H1 (cell line): ENCODE measurements around the gene LRRC37A3. TPM values are rescaled to one million over a fixed set of nuclear protein-coding genes. Genes with fewer than 3 reads are reported as not detected.
A peak's percentile ranks its signal among the peaks of the same experiment; 100 is the strongest.

ENCODE experiments used
- CTCF ChIA-PET: fragments of 300-600 bp; sonication (Branson Sonifier 250); formaldehyde crosslinking; loops from one replicate; lab custom pipeline; 2021; ENCODE audit not compliant: partially characterized antibody; lab: Charles Lee
- POLR2A ChIA-PET: fragments of 300-600 bp; sonication (Branson Sonifier 250); formaldehyde crosslinking; loops from one replicate; lab custom pipeline; 2021; ENCODE audit warnings: inconsistent platforms; ENCODE audit not compliant: partially characterized antibody; lab: Charles Lee
- DNase-seq, 2 experiments: peaks; one replicate each; pipeline versions ENCODE4 v3.0.0 to v3.0.0-alpha.2; 2010 to 2022; ENCODE audit warnings: low spot score in 2 of 2, low read depth in 1 of 2, mixed read lengths in 1 of 2
- FAIRE-seq: peaks from 2 replicates; lab custom pipeline; 2011; peaks lifted over from hg19 to GRCh38; lab: Jason Lieb, UNC
- H2AFZ ChIP-seq: 2 replicates; pipeline ENCODE4 v1.8.1; 2012; ENCODE audit warnings: low read length, inconsistent platforms
- H2AK5ac ChIP-seq: 2 replicates; pipeline ENCODE4 v1.6.1; 2013; ENCODE audit warnings: low read depth, low read length
- H2BK120ac ChIP-seq: replicated peaks from 2 replicates; pipeline ENCODE3; 2013; ENCODE audit warnings: low read depth, low read length, inconsistent platforms
- H2BK12ac ChIP-seq: 2 replicates; pipeline ENCODE4 v1.6.1; 2013; ENCODE audit warnings: low read depth, low read length
- H2BK15ac ChIP-seq: 2 replicates; pipeline ENCODE4 v1.6.1; 2013; ENCODE audit warnings: low read length
- H2BK20ac ChIP-seq: 2 replicates; pipeline ENCODE4 v1.6.1; 2013; ENCODE audit warnings: low read length
- H2BK5ac ChIP-seq: 2 replicates; pipeline ENCODE4 v1.6.1; 2013; ENCODE audit warnings: low read depth, low read length
- H3K14ac ChIP-seq: 2 replicates; pipeline ENCODE4 v1.6.1; 2013; ENCODE audit warnings: inconsistent platforms; ENCODE audit not compliant: insufficient read length
- H3K18ac ChIP-seq: 2 replicates; pipeline ENCODE4 v1.6.1; 2013; ENCODE audit warnings: low read length; ENCODE audit errors: extremely low read depth
- H3K23ac ChIP-seq: 2 replicates; pipeline ENCODE4 v1.6.1; 2013; ENCODE audit warnings: inconsistent platforms; ENCODE audit not compliant: insufficient read length
- H3K23me2 ChIP-seq: 2 replicates; pipeline ENCODE4 v1.6.1; 2013; ENCODE audit warnings: low read depth, low read length
- H3K27ac ChIP-seq: 2 replicates; pipeline ENCODE4 v1.6.1; 2011; ENCODE audit warnings: low read depth, low read length, inconsistent platforms
- H3K27me3 ChIP-seq, 4 experiments: replicated peaks in 1 of 4; 1 replicate in 1 of 4; 2 replicates in 3 of 4; pipeline versions ENCODE4 v1.6.1 to v1.8.1; 2011 to 2013; ENCODE audit warnings: low read length in 3 of 4, mild to moderate bottlenecking in 3 of 4, inconsistent platforms in 2 of 4, mixed read lengths in 2 of 4, moderate library complexity in 1 of 4; ENCODE audit not compliant: control insufficient read depth in 3 of 4, insufficient read depth in 3 of 4; ENCODE audit errors: extremely low read depth in 1 of 4
- H3K36me3 ChIP-seq, 4 experiments: 2 replicates each; pipeline versions ENCODE4 v1.6.1 to v1.8.1; 2011 to 2013; ENCODE audit warnings: mild to moderate bottlenecking in 4 of 4, low read length in 3 of 4, moderate library complexity in 2 of 4, control low read depth in 1 of 4, inconsistent platforms in 1 of 4; ENCODE audit not compliant: insufficient read depth in 4 of 4, control insufficient read depth in 2 of 4
- H3K4ac ChIP-seq: replicated peaks from 2 replicates; pipeline ENCODE3; 2013; ENCODE audit warnings: low read length, low read depth, mixed read lengths, inconsistent platforms; ENCODE audit not compliant: insufficient read length
- H3K4me1 ChIP-seq, 4 experiments: replicated peaks in 1 of 4; 1 replicate in 1 of 4; 2 replicates in 3 of 4; pipeline versions ENCODE4 v1.6.1 to v1.8.1; 2011 to 2013; ENCODE audit warnings: low read length in 3 of 4, inconsistent platforms in 2 of 4, mixed read lengths in 1 of 4; ENCODE audit not compliant: insufficient read depth in 4 of 4, control insufficient read depth in 3 of 4
- H3K4me2 ChIP-seq, 2 experiments: 2 replicates each; pipeline versions ENCODE4 v1.6.1 to v1.8.1; 2011 to 2013; ENCODE audit warnings: low read depth in 2 of 2, low read length in 2 of 2, control low read depth in 1 of 2, inconsistent platforms in 1 of 2, mild to moderate bottlenecking in 1 of 2; ENCODE audit not compliant: insufficient read depth in 1 of 2
- H3K4me3 ChIP-seq, 4 experiments: fragments of 200-600, 300-600 bp in 1 of 4; sonication (generic), shearing (Covaris generic), sonication (Bioruptor Twin) in 1 of 4; 2 replicates each; pipeline versions ENCODE4 v1.5.1 to v1.8.1; 2011 to 2016; ENCODE audit warnings: low read length in 4 of 4, low read depth in 3 of 4, control low read depth in 2 of 4, inconsistent platforms in 2 of 4, mild to moderate bottlenecking in 2 of 4, mixed read lengths in 1 of 4, moderate library complexity in 1 of 4; ENCODE audit not compliant: insufficient read depth in 2 of 4; ENCODE audit errors: extremely low read depth in 1 of 4
- H3K56ac ChIP-seq: replicated peaks from 2 replicates; pipeline ENCODE3; 2013; ENCODE audit warnings: low read depth, mild to moderate bottlenecking, mixed read lengths, low read length, inconsistent platforms; ENCODE audit not compliant: insufficient read length
- H3K79me1 ChIP-seq: 2 replicates; pipeline ENCODE4 v1.6.1; 2013; ENCODE audit warnings: low read depth, low read length, control low read depth
- H3K79me2 ChIP-seq, 2 experiments: 2 replicates each; pipeline versions ENCODE4 v1.6.1 to v1.8.1; 2012 to 2013; ENCODE audit warnings: low read length in 2 of 2, mild to moderate bottlenecking in 2 of 2, inconsistent platforms in 1 of 2; ENCODE audit not compliant: insufficient read depth in 2 of 2, control insufficient read depth in 1 of 2
- H3K9ac ChIP-seq, 4 experiments: replicated peaks in 1 of 4; 1 replicate in 1 of 4; 2 replicates in 3 of 4; pipeline versions ENCODE4 v1.6.1 to v1.8.1; 2011 to 2013; ENCODE audit warnings: low read depth in 3 of 4, low read length in 3 of 4, control low read depth in 2 of 4, mild to moderate bottlenecking in 2 of 4, moderate library complexity in 2 of 4, inconsistent platforms in 1 of 4; ENCODE audit errors: extremely low read depth in 1 of 4
- H3K9me3 ChIP-seq, 2 experiments: 2 replicates each; pipeline versions ENCODE4 v1.6.1 to v1.8.1; 2012 to 2013; ENCODE audit warnings: mild to moderate bottlenecking in 2 of 2, moderate library complexity in 2 of 2, control low read depth in 1 of 2, inconsistent platforms in 1 of 2, low read depth in 1 of 2, low read length in 1 of 2, mixed read lengths in 1 of 2; ENCODE audit not compliant: insufficient read depth in 2 of 2
- H4K20me1 ChIP-seq, 2 experiments: replicated peaks in 1 of 2; 2 replicates each; pipeline versions ENCODE3 to v1.8.1; 2011 to 2013; ENCODE audit warnings: inconsistent platforms in 2 of 2, low read length in 2 of 2, mild to moderate bottlenecking in 1 of 2; ENCODE audit not compliant: insufficient read depth in 2 of 2, control insufficient read depth in 1 of 2
- H4K5ac ChIP-seq: 2 replicates; pipeline ENCODE4 v1.6.1; 2013; ENCODE audit warnings: low read length, low read depth, mixed read lengths, inconsistent platforms; ENCODE audit not compliant: insufficient read length
- H4K8ac ChIP-seq: 2 replicates; pipeline ENCODE4 v1.8.0; 2013; ENCODE audit warnings: mild to moderate bottlenecking, moderate library complexity, low read length, inconsistent platforms; ENCODE audit not compliant: insufficient read depth; ENCODE audit errors: extremely low read depth
- H4K91ac ChIP-seq: replicated peaks from 2 replicates; pipeline ENCODE3; 2013; ENCODE audit warnings: low read length, mixed read lengths, inconsistent platforms; ENCODE audit not compliant: insufficient read length
- ATF3 ChIP-seq: IDR thresholded peaks from 2 replicates; pipeline ENCODE4 v1.6.1; 2011; ENCODE audit warnings: low read depth, mild to moderate bottlenecking, low read length; ENCODE audit not compliant: insufficient read depth
- BCL11A ChIP-seq, 2 experiments: IDR thresholded peaks; one replicate each; pipeline ENCODE4 v1.6.1; 2011; ENCODE audit warnings: low read depth in 2 of 2, low read length in 2 of 2, mild to moderate bottlenecking in 2 of 2
- BRCA1 ChIP-seq: IDR thresholded peaks from 2 replicates; pipeline ENCODE4 v1.6.1; 2012; ENCODE audit warnings: low read depth, low read length, improper control_type of control experiment
- GABPA ChIP-seq: IDR thresholded peaks from 2 replicates; pipeline ENCODE4 v1.6.1; 2011; ENCODE audit warnings: mild to moderate bottlenecking, low read length, moderate library complexity, borderline replicate concordance; ENCODE audit not compliant: insufficient read depth
- HDAC6 ChIP-seq: IDR thresholded peaks from one replicate; pipeline ENCODE4 v1.7.1; 2012; ENCODE audit warnings: low read depth, mild to moderate bottlenecking, inconsistent platforms, low read length, moderate library complexity
- MAFK ChIP-seq: IDR thresholded peaks from 2 replicates; pipeline ENCODE4 v1.6.1; 2012; ENCODE audit warnings: low read depth, mild to moderate bottlenecking, improper control_type of control experiment, low read length
- RBBP5 ChIP-seq: IDR thresholded peaks from 2 replicates; pipeline ENCODE4 v1.7.1; 2012; ENCODE audit warnings: low read depth, mild to moderate bottlenecking, inconsistent platforms, low read length, moderate library complexity, borderline replicate concordance
- ZNF274 ChIP-seq: IDR thresholded peaks from 2 replicates; pipeline ENCODE4 v1.7.0; 2012; ENCODE audit warnings: low read length, borderline replicate concordance; ENCODE audit errors: extremely low read depth
- WGBS, 2 experiments: shearing (Covaris generic) in 1 of 2; methylation state at CpG; one replicate each; pipeline versions ENCODE4 v1.1.6 to v1.1.7; 2013 to 2015; ENCODE audit warnings: low lambda C conversion rate in 2 of 2, mixed read lengths in 2 of 2, inconsistent platforms in 1 of 2, low coverage in 1 of 2, missing lambda C conversion rate in 1 of 2; ENCODE audit not compliant: insufficient replicate concordance in 2 of 2, insufficient coverage in 1 of 2, insufficient read length in 1 of 2; ENCODE audit errors: extremely low coverage in 1 of 2, missing lambda C conversion rate in 1 of 2; 5-methylcytosine and 5-hydroxymethylcytosine counted together
- polyA plus RNA-seq, 7 experiments: library from polyadenylated mRNA; depleted of rRNA in 3 of 7; stranded (reverse) in 5 of 7; unstranded in 2 of 7; fragments of >200 nt in 5 of 7; fragments of 200-250 nt in 2 of 7; gene quantifications; 1 replicate in 5 of 7; 2 replicates in 1 of 7; 4 replicates in 1 of 7; pipeline versions ENCODE4 v1.2.1 to v1.2.3, GENCODE V29; 2011 to 2013; ENCODE audit warnings: missing spikeins in 2 of 7, mixed read lengths in 2 of 7
- total RNA-seq: library from RNA; stranded (reverse); fragmentation: NEBNext Ultra II Directional; extraction: Animal tissue kit (Norgen Biotek cat#: 25700); gene quantifications from 2 replicates; pipeline ENCODE4 v1.2.1, GENCODE V29; 2021

The LRRC37A3 gene
- total and polyA plus RNA-seq, 2 of the 8 experiments (the other 6 are each of a cell fraction or from before 2014, with no cell fraction given), result 2.7 to 9.4 TPM

DNA sequence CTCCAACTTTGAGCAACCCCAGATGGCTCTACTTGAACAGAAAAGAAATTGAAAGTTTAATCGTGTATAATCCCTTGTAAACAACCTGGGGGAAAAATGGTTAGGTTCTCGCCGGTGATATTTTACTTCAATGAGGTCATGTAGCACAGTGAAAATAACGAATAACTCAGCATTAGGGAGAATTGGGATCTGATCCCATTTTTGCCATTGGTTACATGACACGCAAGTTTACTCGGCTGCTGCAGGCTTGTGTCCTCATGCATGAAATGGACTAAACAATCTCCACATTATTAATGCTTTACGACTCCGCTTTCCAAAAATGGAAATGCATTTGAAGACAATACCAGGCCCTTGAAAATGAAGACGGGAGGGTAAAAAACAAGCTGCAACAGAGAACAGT lies 45.5 kb upstream of the LRRC37A3 start:
- Histone ChIP-seq H3K9ac (no peak overlapping the region), H3K56ac (no peak overlapping the region), H2BK5ac (no peak overlapping the region), H4K5ac (no peak overlapping the region), H3K4me3 (no peak overlapping the region), H4K20me1 (no peaks in the 10 kb centered on the region), H3K23me2 (no peaks in the 10 kb centered on the region), H3K79me2 (no peaks in the 10 kb centered on the region), H3K27me3 (no peaks in the 10 kb centered on the region; a peak in 1 of 7 replicates), H4K8ac (no peak overlapping the region), H3K79me1 (no peaks in the 10 kb centered on the region), H2AFZ (no peak overlapping the region), H2BK120ac (no peak overlapping the region), H3K27ac (no peak overlapping the region), H2BK12ac (no peak overlapping the region), H3K36me3 (no peaks in the 10 kb centered on the region), H2BK15ac (no peak overlapping the region), H2BK20ac (no peak overlapping the region), H3K4ac (no peak overlapping the region), H3K18ac (no peak overlapping the region), H4K91ac (no peak overlapping the region), H3K4me2 (no peak overlapping the region), H3K4me1 (no peaks in the 10 kb centered on the region), H3K23ac (no peak overlapping the region), H2AK5ac (no peak overlapping the region), H3K14ac (no peak overlapping the region), H3K9me3 (no peaks in the 10 kb centered on the region)
- CTCF ChIA-PET, result no interaction called here
- POLR2A ChIA-PET, result interaction anchor here (2.4 kb wide), 1 partner anchor 11 kb away, joined by 13 read pairs; no protein-coding TSS in a partner anchor
- DNase-seq (no peak), FAIRE-seq (peak; percentile 58)
- WGBS, 2 experiments, result 93% methylated on average over 8 of the region's 9 CpGs; no CpG with 5 or more reads in 1 of the 2 experiments
- TF ChIP-seq BRCA1 (no peak), HDAC6 (no peak), RBBP5 (no peak), BCL11A (IDR thresholded peaks at IDR 0.05; ENCODE audit: low read depth in 2 of 2, low read length in 2 of 2) (no peak), ZNF274 (no peak), MAFK (no peak), GABPA (no peak), ATF3 (no peak)
